Measurements from ENCODE around the gene TMEM222.
"Not testable (repeated sequence)": the region's sequence is repeated elsewhere in the genome, so short reads cannot be mapped to it uniquely, and the experiment has no call there.

Gene TMEM222, protein sequence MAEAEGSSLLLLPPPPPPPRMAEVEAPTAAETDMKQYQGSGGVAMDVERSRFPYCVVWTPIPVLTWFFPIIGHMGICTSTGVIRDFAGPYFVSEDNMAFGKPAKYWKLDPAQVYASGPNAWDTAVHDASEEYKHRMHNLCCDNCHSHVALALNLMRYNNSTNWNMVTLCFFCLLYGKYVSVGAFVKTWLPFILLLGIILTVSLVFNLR

DNA sequence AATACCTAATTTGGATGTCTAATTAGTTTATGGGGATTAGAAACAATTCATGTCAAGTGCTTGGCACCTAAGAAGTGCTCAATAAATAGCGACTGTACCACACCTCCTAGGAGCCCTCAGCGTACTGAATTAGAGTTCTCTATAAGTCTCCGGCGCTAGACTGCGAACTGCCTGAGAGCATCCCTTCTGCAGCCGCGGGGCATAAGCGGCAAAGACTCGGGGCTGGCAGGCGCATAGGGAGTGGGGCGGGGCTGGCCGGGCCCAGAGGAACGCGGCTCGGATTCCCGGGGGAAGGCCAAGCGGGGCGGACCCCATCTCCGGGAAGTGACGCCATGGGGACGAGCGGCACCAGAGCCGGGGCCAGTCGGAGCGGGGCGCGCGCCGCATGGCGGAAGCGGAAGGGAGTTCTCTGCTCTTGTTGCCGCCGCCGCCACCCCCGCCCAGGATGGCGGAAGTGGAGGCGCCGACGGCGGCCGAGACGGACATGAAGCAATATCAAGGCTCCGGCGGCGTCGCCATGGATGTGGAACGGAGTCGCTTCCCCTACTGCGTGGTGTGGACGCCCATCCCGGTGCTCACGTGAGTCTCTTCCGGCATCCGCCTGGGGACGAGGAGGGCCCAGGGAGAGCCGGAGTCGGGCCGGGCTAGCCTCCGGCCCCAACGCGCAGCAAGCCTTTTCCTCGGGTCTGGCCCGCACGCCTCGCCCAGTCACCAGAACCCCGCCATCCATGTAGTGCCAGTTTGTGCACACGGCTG is at the start of gene TMEM222:
TSS of gene TMEM222 (plus strand) at position 351 of the 756 bp plus-strand sequence. CDS start at position 386, 35 bp downstream.
- in situ Hi-C loops (cut with HindIII; ENCODE audit: low pct_ligation_motif_present, low sequenced_read_pairs): no loop called here
- DNase-seq: peak; percentile 92
- Histone ChIP-seq H3K27me3 (replicated peaks) (no peaks in the 10 kb centered on the region), H3K36me3 (replicated peaks) (peaks cover 11% of the 10 kb centered on the region), H3K27ac (peak within 1 kb of the TSS; percentile 79), H3K4me3 (ENCODE audit: low read depth, low read length) (peak within 1 kb of the TSS; percentile 100)
- TF ChIP-seq, protein P1, sequence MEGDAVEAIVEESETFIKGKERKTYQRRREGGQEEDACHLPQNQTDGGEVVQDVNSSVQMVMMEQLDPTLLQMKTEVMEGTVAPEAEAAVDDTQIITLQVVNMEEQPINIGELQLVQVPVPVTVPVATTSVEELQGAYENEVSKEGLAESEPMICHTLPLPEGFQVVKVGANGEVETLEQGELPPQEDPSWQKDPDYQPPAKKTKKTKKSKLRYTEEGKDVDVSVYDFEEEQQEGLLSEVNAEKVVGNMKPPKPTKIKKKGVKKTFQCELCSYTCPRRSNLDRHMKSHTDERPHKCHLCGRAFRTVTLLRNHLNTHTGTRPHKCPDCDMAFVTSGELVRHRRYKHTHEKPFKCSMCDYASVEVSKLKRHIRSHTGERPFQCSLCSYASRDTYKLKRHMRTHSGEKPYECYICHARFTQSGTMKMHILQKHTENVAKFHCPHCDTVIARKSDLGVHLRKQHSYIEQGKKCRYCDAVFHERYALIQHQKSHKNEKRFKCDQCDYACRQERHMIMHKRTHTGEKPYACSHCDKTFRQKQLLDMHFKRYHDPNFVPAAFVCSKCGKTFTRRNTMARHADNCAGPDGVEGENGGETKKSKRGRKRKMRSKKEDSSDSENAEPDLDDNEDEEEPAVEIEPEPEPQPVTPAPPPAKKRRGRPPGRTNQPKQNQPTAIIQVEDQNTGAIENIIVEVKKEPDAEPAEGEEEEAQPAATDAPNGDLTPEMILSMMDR (IDR thresholded peaks at IDR 0.05; ENCODE audit: low read depth, low read length, missing control alignments): no peak

DNA sequence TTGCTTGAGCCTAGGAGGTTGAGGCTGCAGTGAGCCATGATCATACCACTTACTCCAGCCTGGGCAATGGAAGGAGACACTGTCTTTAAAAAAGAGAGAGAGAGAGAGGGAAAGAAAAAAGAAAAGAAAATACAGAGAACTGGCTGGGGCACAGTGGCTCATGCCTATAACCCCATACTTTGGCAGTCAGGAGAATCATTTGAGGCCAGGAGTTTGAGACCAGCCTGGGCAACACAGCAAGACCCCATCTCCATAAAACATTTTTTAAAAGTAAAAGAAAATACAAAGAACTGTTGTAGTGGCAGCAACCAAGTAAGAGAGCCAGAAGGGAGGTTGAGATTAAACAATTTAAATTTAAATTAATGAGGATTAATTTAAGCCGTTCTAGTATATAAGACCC is 47.8 kb upstream of the TMEM222 start:
- Histone ChIP-seq H3K27me3 (replicated peaks) (no peaks in the 10 kb centered on the region), H3K4me3 (ENCODE audit: low read depth, low read length) (no peak overlapping the region), H3K36me3 (replicated peaks) (no peaks in the 10 kb centered on the region), H3K27ac (no peak overlapping the region)
- TF ChIP-seq, protein P1 (IDR thresholded peaks at IDR 0.05; ENCODE audit: low read depth, low read length, missing control alignments): no peak
- DNase-seq: no peak
- in situ Hi-C loops (cut with HindIII; ENCODE audit: low pct_ligation_motif_present, low sequenced_read_pairs): no loop called here

DNA sequence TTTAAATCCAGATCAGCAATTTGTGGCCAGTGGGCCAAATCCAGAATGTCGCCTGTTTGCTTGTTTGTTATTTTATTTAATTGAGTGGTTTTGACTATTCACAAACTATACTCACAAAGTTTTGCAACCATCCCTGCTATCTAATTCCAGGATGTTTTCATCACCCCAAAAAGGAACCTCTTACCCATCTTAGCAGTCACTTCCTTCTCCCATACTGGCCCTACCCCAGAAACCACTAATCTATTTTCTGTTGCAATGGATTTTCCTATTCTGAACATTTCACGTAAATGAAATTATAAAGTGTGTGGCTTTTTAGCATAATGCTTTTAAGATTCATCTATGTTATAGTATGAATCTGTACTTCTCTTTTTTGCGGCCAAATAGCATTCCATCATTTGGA is 46.3 kb upstream of the TMEM222 start:
- Histone ChIP-seq H3K27me3 (replicated peaks) (no peaks in the 10 kb centered on the region), H3K27ac (no peak overlapping the region), H3K36me3 (replicated peaks) (no peaks in the 10 kb centered on the region), H3K4me3 (ENCODE audit: low read depth, low read length) (no peak overlapping the region)
- no peak for DNase-seq
- TF ChIP-seq, protein P1 (IDR thresholded peaks at IDR 0.05; ENCODE audit: low read depth, low read length, missing control alignments): no peak
- in situ Hi-C loops (cut with HindIII; ENCODE audit: low pct_ligation_motif_present, low sequenced_read_pairs): no loop called here

DNA sequence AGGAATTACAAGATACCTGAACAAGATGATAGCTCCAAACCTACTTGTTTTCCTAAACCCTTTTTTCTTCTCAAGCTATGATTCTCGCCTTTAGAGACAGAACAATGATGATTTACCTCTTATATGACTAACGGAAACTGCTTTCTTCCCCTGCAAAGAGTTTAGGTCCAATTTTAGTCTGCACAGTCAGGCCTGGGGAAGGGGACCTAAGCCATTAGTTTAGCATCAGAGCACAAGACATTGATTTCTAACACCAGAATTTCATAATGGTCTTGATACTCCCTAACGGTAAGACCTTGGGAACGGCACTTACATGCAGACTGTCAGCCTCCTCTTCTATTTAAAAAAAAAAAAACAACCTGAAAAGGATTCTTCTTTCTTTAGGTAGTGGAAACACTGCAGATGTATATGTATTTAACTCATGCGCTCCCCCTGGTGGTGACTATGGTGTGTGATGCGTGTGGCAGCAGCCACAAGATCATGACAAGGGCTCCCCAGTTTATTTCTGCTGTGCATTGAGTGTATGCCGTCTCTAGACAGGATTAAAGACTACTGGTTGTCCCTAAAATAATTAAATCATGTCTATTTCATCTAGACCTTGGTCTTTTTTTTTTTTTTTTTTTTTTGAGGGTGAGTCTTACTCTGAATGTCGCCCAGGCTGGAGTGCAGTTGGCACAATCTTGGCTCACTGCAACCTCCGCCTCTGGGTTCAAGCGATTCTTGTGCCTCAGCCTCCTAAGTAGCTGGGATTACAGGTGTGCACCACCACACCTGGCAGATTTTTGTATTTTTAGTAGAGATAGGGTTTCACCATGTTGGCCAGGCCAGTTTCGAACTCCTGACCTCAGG is 37.3 kb upstream of the TMEM222 start:
- peak; percentile 82 for DNase-seq
- Histone ChIP-seq H3K4me3 (ENCODE audit: low read depth, low read length) (no peak overlapping the region), H3K27me3 (replicated peaks) (no peaks in the 10 kb centered on the region), H3K36me3 (replicated peaks) (peaks cover 3% of the 10 kb centered on the region), H3K27ac (no peak overlapping the region)
- TF ChIP-seq, protein P1 (IDR thresholded peaks at IDR 0.05; ENCODE audit: low read depth, low read length, missing control alignments): peak; percentile 85
- in situ Hi-C loops (cut with HindIII; ENCODE audit: low pct_ligation_motif_present, low sequenced_read_pairs): no loop called here

DNA sequence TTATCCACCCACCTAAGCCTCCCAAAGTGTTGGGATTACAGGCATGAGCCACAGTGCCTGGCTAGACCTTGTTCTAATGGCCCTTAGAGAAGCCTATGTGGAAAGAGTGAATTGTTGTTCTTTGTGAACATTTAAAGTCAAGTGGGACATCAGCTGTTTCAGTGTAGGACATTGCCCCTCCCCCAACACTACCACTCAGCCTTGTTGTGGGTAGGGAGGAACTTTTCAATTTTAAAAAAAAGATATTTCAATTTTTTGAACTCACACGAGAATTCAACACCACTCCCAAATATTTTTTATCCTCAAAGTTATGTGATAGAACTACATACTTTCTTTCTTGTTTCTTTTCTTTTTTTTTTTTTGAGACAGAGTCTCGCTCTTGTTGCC is 36.7 kb upstream of the TMEM222 start:
- in situ Hi-C loops (cut with HindIII; ENCODE audit: low pct_ligation_motif_present, low sequenced_read_pairs): no loop called here
- TF ChIP-seq, protein P1 (IDR thresholded peaks at IDR 0.05; ENCODE audit: low read depth, low read length, missing control alignments): no peak
- no peak for DNase-seq

DNA sequence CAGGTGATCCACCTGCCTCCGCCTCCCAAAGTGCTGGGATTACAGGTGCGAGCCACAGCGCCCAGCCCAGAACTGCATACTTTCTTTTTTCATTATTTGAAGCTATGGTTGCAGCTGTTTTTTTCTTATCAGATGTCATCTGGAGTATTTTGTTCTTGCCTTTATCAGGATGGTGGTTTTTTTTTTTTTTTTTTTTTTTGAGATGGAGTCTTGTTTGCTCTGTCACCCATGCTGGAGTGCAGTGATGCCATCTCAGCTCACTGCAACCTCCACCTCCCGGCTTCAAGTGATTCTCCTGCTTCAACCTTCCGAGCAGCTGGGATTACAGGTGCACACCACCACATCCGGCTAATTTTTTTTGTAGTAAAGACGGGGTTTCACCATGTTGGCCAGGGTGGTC is 36.1 kb upstream of the TMEM222 start:
- DNase-seq; H3K4me3 ChIP-seq (ENCODE audit: low read depth, low read length); H3K36me3 ChIP-seq (replicated peaks); H3K27me3 ChIP-seq (replicated peaks); H3K27ac ChIP-seq; in situ Hi-C loops (cut with HindIII; ENCODE audit: low pct_ligation_motif_present, low sequenced_read_pairs): not testable (repeated sequence)

More for the DNA sequence above, 36.7 kb upstream of the TMEM222 start:
- H3K4me3 ChIP-seq (ENCODE audit: low read depth, low read length): no peak overlapping the region
- H3K27me3 ChIP-seq (replicated peaks): no peaks in the 10 kb centered on the region
- no peak overlapping the region for H3K27ac ChIP-seq
- H3K36me3 ChIP-seq (replicated peaks): peaks cover 3% of the 10 kb centered on the region

DNA sequence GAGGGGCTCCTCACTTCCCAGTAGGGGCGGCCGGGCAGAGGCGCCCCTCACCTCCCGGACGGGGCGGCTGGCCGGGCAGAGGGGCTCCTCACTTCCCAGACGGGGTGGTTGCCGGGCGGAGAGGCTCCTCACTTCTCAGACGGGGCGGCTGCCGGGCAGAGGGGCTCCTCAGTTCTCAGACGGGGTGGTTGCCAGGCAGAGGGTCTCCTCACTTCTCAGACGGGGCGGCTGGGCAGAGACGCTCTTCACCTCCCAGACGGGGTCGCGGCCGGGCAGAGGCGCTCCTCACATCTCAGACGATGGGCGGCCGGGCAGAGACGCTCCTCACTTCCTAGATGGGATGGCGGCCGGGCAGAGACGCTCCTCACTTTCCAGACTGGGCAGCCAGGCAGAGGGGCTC is 32.8 kb upstream of the TMEM222 start:
- H3K4me3 ChIP-seq (ENCODE audit: low read depth, low read length); H3K36me3 ChIP-seq (replicated peaks); DNase-seq: not testable (repeated sequence)

More for the DNA sequence above, 32.8 kb upstream of the TMEM222 start:
- H3K27me3 ChIP-seq (replicated peaks); in situ Hi-C loops (cut with HindIII; ENCODE audit: low pct_ligation_motif_present, low sequenced_read_pairs); H3K27ac ChIP-seq: not testable (repeated sequence)
